ENCODE results near the gene ERC1. TPM values are rescaled to one million over a fixed set of nuclear protein-coding genes. Genes with fewer than 3 reads are reported as not detected.

ERC1 gene
- total RNA-seq, 6 experiments from 2014 or later = 44.1 to 48.9 (median 47.9) TPM

DNA sequence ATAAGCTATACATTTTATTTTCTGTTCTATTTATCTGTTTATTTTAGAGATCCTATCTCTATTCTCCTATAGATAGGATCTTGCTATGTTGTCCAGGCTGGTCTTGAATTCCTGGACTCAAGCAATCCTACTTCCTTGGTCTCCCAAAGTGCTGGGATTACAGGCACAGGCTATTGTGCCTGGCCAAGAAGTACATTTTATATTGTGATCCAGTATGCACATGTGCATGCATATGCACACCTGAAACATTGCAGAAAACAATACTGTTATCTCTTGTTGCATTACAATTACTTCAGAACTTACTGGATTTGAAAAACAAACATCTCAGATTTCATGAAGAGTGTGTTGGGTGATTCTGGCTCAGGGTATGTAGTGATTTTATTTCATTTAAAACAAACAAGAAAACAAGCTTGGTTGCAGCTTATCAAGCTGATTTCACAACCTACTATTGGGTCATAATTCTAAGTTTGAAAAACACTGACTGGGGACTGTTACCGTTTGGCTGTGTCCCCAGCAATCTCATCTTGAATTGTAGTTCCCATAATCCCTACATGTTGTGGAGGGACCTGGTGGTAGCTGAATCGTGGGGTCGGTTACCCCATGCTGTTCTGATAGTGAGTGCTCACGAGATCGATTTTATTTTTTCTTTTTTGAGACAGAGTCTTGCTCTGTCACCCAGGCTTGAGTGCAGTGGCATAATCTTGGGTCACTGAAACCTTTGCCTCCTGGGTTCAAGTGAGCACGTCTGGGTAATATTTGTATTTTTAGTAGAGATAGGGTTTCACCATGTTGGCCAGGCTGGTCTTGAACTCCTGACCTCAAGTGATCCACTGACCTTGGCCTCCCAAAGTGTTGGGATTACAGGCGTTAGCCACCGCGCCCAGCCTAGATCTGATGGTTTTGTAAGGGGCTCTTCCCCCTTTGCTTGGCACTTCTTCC is 31.3 kb downstream of the ERC1 start:
- TF ChIP-seq, protein P1, sequence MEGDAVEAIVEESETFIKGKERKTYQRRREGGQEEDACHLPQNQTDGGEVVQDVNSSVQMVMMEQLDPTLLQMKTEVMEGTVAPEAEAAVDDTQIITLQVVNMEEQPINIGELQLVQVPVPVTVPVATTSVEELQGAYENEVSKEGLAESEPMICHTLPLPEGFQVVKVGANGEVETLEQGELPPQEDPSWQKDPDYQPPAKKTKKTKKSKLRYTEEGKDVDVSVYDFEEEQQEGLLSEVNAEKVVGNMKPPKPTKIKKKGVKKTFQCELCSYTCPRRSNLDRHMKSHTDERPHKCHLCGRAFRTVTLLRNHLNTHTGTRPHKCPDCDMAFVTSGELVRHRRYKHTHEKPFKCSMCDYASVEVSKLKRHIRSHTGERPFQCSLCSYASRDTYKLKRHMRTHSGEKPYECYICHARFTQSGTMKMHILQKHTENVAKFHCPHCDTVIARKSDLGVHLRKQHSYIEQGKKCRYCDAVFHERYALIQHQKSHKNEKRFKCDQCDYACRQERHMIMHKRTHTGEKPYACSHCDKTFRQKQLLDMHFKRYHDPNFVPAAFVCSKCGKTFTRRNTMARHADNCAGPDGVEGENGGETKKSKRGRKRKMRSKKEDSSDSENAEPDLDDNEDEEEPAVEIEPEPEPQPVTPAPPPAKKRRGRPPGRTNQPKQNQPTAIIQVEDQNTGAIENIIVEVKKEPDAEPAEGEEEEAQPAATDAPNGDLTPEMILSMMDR (IDR thresholded peaks at IDR 0.05) = no peak
- H3K27me3 Mint-ChIP-seq (ENCODE audit: insufficient read depth) = no peaks in the 10 kb centered on the region
- DNase-seq = no peak

DNA sequence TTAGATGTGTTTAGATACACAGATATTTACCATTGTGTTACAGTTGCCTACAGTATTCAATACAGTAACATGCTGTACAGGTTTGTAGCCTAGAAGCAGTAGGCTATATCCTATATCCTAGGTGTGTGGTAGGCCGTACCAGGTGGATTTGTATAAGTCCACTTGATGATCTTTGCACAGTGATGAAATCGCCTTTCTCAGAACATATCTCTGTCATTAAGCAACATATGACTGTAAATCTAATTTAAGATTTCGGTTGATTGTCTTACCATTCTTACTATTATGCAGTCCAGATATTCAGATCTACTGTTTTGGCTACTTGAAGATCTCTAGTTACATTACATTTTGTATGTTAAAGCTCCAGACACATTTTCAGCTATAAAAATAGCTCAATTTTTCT is 39.8 kb downstream of the ERC1 start:
- peaks cover 28% of the 10 kb centered on the region for H3K36me3 Mint-ChIP-seq (ENCODE audit: low read depth)

More for the DNA sequence above, 31.3 kb downstream of the ERC1 start:
- H3K27ac Mint-ChIP-seq = no peak overlapping the region
- no peaks in the 10 kb centered on the region for H3K4me1 Mint-ChIP-seq (ENCODE audit: low read depth)
- H3K36me3 Mint-ChIP-seq (ENCODE audit: low read depth) = peaks cover 26% of the 10 kb centered on the region
- H3K9me3 Mint-ChIP-seq = no peaks in the 10 kb centered on the region
- H3K4me3 Mint-ChIP-seq = no peak overlapping the region

DNA sequence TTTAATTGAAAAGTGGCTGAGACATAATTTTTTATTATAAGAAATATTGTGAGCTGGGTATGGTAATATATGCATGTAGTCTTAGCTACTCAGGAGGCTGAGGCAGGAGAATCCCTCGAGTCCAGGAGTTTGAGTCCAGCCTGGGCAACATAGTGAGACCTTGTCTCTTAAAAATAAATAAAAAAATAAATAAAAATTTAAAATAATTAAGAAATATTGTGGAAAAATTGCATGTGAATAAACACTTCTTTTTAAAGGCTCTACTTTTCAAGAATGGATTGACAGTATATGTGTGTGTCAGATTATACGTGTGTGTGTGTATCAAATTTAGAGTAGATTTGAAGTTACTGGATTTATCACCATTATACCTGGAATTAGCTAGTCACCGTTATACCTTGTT is 43.2 kb downstream of the ERC1 start:
- TF ChIP-seq, protein P1 (IDR thresholded peaks at IDR 0.05) = no peak
- Mint-ChIP-seq H3K36me3 (ENCODE audit: low read depth) (peaks cover 9% of the 10 kb centered on the region), H3K27me3 (ENCODE audit: insufficient read depth) (no peaks in the 10 kb centered on the region; the same call in 1 of the 2 replicates), H3K27ac (no peak overlapping the region), H3K9me3 (no peaks in the 10 kb centered on the region), H3K4me1 (ENCODE audit: low read depth) (no peaks in the 10 kb centered on the region), H3K4me3 (no peak overlapping the region)
- no peak for DNase-seq

More for the DNA sequence above, 39.8 kb downstream of the ERC1 start:
- no peak for DNase-seq
- Mint-ChIP-seq H3K9me3 (no peaks in the 10 kb centered on the region), H3K27me3 (ENCODE audit: insufficient read depth) (no peaks in the 10 kb centered on the region; the same call in 1 of the 2 replicates), H3K4me3 (no peak overlapping the region), H3K27ac (no peak overlapping the region), H3K4me1 (ENCODE audit: low read depth) (no peaks in the 10 kb centered on the region)
- TF ChIP-seq, protein P1 (IDR thresholded peaks at IDR 0.05) = no peak

DNA sequence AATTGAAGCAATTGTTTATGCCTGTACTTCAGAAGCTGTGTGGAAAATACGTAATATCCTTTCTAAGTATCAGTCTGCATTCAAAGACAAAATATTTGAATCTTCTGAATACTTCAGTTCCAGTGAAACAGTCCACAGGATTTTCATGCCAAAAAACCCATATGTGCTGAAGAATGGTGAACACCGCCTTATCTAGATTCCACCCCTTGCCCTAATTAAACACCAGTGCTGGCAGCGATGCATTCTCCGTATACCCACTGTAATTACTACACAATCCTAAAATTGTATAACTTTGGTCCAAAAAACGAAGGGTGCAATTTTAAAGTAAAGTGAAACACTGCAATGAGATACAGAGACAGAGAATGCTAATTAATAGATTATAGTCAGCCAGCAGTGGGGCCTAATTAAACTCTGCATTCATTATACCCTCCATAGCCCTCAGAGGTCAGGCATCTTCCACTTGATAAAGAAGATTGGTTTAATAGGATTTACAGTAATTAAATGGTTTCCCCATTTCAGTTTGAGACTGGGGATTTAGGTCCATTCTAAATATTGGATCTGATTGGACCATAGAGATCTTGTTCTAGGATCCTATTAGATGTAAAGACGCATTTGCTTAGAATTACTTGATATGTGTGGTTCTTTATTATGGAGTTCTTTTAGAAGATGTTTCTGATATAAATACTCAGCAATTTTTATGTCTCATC is 43.9 kb downstream of the ERC1 start:
- Mint-ChIP-seq H3K27ac (no peak overlapping the region), H3K9me3 (no peaks in the 10 kb centered on the region), H3K27me3 (ENCODE audit: insufficient read depth) (no peaks in the 10 kb centered on the region; the same call in 1 of the 2 replicates), H3K4me3 (no peak overlapping the region), H3K36me3 (ENCODE audit: low read depth) (peaks cover 9% of the 10 kb centered on the region), H3K4me1 (ENCODE audit: low read depth) (no peaks in the 10 kb centered on the region)
- TF ChIP-seq, protein P1 (IDR thresholded peaks at IDR 0.05) = no peak
- DNase-seq = no peak

DNA sequence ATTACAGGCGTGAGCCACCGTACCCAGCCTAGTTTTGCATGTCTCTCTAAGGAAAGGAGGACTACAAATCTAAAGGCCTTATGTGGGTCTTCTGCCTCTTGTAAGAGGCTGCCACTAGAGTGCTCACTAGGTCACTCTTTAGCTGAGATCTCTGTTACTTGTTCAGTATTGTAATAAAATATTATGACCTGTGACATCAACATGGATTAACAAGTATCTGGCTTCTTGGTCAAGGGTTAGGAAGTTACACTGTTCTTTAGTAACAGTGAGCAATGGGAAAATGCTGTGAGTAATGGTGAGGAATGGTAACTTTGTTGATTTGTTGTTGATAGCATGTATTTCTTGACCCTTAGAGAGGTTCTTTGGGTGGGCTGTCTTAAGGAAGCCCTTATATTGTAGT is 50.5 kb downstream of the ERC1 start:
- Mint-ChIP-seq H3K9me3 (no peaks in the 10 kb centered on the region), H3K4me3 (no peak overlapping the region), H3K27ac (no peak overlapping the region), H3K4me1 (ENCODE audit: low read depth) (peaks cover 29% of the 10 kb centered on the region), H3K36me3 (ENCODE audit: low read depth) (peaks cover 9% of the 10 kb centered on the region; the same call in 1 of the 2 replicates), H3K27me3 (ENCODE audit: insufficient read depth) (no peaks in the 10 kb centered on the region)
- TF ChIP-seq, protein P1 (IDR thresholded peaks at IDR 0.05) = no peak
- no peak for DNase-seq

Measured in HFFc6 (cell line).